ACHN (cell line): ENCODE measurements around the gene ANKRD6.
A peak's percentile ranks its signal among the peaks of the same experiment; 100 is the strongest.
"Not testable (repeated sequence)": the region's sequence is repeated elsewhere in the genome, so short reads cannot be mapped to it uniquely, and the experiment has no call there.

Experiments used
- DNase-seq: peaks from one replicate; pipeline ENCODE4 v3.0.0-alpha.2; 2015
- in situ Hi-C: cut with HindIII; loops from 2 replicates; pipeline ENCODE4 v1.10.0; 2017; ENCODE audit warnings: low sequenced_read_pairs, low pct_ligation_motif_present, low pct_unique_long_range_greater_than_20kb

The ANKRD6 gene

DNA sequence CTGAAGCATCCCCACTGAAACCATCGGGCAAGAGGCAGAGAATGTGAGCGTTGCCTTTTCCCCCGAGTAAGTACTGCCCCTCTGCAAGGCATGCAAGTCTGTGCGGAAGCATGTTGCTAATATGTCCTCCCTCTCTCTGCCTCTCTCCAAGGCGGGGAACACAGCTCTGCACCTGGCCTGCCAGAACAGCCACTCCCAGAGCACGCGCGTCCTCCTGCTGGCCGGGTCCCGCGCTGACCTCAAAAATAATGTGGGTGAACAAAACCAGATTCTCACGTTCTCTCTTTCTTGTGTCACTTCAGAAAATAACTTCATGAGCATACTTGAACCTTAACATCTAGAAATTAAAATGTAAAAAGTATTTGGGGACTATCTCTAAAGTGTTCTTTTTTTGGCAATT lies 179.2 kb downstream of the ANKRD6 start:
- in situ Hi-C loops = no loop called here

DNA sequence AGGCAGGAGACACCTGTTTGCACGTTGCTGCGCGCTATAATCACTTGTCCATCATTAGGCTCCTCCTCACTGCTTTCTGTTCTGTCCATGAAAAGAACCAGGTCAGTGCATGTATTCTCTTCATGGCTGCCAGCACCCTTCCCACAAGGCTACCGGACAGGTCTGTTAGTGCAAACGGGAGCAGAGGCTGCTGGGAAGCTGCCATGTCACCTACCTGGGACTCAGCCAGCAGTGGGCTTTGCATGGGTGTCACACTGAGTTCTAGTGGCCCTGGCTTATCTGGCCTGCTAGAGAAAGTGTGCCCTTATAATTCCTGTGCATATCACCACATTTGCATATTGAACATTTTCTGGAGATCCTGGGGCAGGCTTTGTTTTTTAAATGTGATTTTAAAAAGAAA lies 180.8 kb downstream of the ANKRD6 start:
- in situ Hi-C loops = no loop called here
- DNase-seq = no peak

More for the DNA sequence above, 179.2 kb downstream of the ANKRD6 start:
- DNase-seq = no peak

- in situ Hi-C loops = no loop called here
- DNase-seq = no peak
Measured at GRCh38 chr6:89615882-89616281, 182.9 kb downstream of the ANKRD6 start.

GRCh38 chr6:89616531-89616930 lies 183.6 kb downstream of the ANKRD6 start:
- in situ Hi-C loops = no loop called here
- no peak for DNase-seq

- no peak for DNase-seq
- in situ Hi-C loops = no loop called here
Measured at GRCh38 chr6:89618026-89618425, 185.1 kb downstream of the ANKRD6 start.

DNA sequence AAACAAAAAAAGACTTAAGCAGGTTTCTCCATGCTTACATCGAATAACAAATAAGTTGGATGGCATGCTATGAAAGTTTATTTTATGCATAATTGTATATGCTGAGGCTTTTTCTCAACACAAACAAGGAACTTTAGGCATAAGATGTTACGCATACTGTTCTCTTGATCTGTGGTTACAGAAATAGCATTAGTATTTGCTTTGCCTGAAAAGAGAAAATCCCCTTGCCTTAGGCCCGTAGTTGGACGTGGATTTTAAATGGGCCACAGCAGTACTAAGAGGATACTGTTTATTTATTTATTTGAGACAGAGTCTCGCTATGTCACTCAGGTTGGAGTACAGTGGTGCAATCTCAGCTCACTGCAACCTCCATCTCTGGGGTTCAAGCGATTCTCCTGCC lies 186.6 kb downstream of the ANKRD6 start:
- in situ Hi-C loops = no loop called here
- no peak for DNase-seq

DNA sequence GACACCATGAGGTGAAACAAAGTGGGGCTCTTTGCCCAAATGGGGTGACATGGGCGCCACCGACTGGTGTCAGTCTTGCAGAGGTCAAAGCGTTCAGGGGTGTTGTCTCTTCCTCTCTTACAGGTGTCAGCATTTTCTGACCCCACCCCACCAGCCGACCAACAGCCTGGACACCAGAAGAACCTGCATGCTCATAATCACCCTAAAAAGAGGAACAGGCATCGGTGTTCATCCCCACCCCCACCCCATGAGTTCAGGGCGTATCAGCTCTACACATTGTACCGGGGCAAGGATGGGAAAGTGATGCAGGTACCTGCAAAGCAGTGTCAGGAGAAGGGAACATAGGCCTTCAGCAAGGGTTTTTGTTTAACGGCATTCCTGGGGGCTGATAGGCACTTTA lies 190.8 kb downstream of the ANKRD6 start:
- DNase-seq = no peak
- in situ Hi-C loops = no loop called here

DNA sequence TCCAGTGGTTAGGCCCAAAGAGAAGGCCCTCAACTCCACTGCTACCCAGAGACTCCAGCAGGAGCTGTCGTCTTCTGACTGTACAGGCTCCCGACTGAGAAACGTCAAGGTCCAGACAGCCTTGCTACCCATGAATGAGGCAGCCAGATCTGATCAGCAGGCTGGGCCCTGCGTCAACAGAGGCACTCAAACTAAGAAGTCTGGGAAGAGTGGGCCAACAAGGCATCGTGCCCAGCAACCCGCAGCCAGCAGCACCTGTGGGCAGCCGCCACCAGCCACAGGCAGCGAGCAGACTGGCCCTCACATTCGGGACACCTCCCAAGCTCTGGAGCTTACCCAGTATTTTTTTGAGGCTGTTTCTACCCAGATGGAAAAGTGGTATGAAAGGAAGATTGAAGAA lies 197.5 kb downstream of the ANKRD6 start:
- no peak for DNase-seq
- in situ Hi-C loops = no loop called here

DNA sequence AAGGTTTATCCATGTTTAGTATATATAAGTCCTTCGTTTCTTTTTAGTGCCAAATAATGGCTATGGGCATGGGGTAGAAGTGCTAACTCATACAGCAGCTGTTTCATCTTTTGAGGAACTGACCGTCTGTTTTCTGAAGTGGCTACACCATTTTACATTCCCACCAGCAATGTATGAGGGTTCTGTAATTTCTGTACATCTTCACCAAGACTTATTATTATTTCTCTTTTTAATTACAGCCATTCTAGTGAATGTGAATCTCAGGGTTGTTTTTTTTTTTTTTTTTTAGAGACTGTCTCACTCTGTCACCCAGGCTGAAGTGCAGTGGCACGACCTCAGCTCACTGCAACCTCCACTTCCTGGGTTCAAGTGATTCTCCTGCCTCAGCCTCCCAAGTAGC lies 203.5 kb downstream of the ANKRD6 start:
- in situ Hi-C loops, DNase-seq: not testable (repeated sequence)

- DNase-seq = no peak
- in situ Hi-C loops = no loop called here
Measured at GRCh38 chr6:89637960-89638319, 205.0 kb downstream of the ANKRD6 start.

- in situ Hi-C loops = no loop called here
Measured at GRCh38 chr6:89638320-89639195, 205.6 kb downstream of the ANKRD6 start, which contains the start of gene LYRM2. TSS of gene LYRM2 (minus strand) at chr6:89638747. CDS start at chr6:89638716, 31 bp downstream.

GRCh38 chr6:89640804-89641203 lies 207.9 kb downstream of the ANKRD6 start:
- in situ Hi-C loops = no loop called here
- no peak for DNase-seq

More at GRCh38 chr6:89638320-89639195, 205.6 kb downstream of the ANKRD6 start, which contains the start of gene LYRM2:
- peak; percentile 90 for DNase-seq

- in situ Hi-C loops, DNase-seq: not testable (repeated sequence)
Measured at GRCh38 chr6:89641581-89641980, 208.6 kb downstream of the ANKRD6 start.

GRCh38 chr6:89642956-89643355 lies 210.0 kb downstream of the ANKRD6 start:
- no peak for DNase-seq
- in situ Hi-C loops = no loop called here

DNA sequence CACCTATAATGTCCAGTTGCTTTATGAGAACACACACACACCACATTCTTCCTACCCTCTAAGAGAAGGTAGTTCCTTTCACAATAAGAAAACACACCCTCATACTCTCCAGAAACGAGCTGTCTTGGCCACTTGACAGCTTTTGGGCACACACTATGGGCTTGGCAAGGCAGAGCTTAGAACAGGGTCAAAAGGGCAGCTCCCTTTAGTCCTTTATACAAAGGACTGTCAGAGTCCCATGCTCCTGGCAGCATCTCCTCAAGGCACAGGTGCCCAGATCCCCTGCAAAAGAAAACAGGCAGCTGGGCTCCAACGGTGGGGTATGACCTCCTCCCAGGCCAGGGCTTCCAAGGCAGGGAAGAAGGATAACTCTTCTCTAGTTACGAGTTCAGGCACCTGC lies 210.5 kb downstream of the ANKRD6 start:
- DNase-seq = no peak
- in situ Hi-C loops = no loop called here

DNA sequence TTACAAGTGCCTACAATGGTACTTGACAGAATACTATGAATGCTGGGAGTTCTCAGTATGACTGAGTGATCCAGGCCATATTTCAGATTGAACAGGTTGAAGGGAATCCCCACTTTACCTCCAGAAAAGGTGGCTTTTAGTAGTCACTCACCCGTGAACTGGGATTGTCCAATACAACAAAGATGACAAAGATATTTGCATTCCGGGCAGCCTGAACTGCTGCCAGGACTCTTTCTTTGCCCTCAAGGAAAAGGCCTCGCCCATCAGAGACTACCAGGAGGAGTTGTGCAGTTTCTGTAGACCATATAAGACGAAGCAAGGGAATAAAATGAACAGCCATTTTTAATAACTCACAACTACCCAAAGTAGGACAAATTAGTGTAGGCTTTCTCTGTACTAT lies 211.9 kb downstream of the ANKRD6 start:
- in situ Hi-C loops = no loop called here
- no peak for DNase-seq

- in situ Hi-C loops = no loop called here
- DNase-seq = no peak
Measured at GRCh38 chr6:89649682-89650081, 216.7 kb downstream of the ANKRD6 start.

GRCh38 chr6:89650579-89650978 lies 217.6 kb downstream of the ANKRD6 start:
- in situ Hi-C loops = no loop called here
- no peak for DNase-seq

DNA sequence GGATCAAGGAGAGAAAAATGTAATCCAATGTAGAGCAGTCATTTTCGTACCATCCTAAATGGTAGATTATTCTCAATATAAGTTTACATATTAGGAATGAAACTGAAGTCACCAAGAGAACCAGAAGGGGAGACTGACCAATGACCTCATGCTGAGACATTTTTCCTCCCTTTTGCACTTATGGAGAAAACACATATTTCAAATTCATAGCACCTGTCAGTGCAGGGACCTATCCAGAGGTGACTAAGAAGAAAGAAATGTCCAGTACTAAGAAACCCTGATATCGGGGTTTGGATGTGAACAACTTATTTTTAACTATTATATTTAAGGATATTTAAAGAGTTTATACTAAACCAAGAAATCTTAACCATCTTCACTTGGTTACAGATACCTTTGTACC lies 222.2 kb downstream of the ANKRD6 start:
- DNase-seq = peak; percentile 4
- in situ Hi-C loops = no loop called here

DNA sequence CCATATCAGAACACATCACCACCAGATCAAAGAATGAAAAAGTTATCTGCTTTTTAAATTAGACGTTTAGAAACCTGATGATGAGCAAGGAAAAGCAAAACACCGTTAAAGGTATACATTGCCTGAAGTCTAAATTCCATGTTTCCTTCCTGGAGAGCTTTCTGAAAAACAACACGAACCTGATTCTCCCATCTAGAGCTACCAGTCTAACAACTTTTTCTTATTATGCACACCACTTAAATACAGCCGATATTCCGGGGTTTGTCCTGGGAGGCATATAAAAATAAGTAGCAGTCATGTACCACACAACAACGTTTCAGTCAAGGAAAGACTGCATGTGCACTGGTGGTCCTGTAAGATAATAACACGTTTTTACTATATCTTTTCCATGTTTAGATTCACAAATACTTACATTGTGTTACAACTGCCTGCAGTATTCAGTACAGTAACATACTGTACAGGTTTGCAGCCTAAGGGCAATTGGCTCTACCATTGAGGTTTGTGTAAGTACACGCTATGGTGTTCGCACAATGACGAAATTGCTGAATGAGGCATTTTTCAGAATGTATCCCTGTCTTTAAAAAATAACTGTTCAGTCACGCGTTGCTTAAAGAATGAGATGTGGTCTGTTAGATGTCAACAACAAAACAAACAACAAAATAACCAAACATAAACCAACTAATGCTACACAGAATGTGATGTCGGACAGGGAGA lies 224.7 kb downstream of the ANKRD6 start:
- in situ Hi-C loops = no loop called here
- DNase-seq = no peak
